Stimulated activated CD8-positive, alpha-beta memory T cell treated with anti-CD3 and anti-CD28 coated beads, Interleukin-7, amount 100 ng/mL, for 24 hours (primary cell): ENCODE measurements around the gene ZSCAN5B.
"Not testable (repeated sequence)": the region's sequence is repeated elsewhere in the genome, so short reads cannot be mapped to it uniquely, and the experiment has no call there.

ENCODE experiments used
- DNase-seq: peaks from one replicate; pipeline ENCODE4 v3.0.0-alpha.2; 2020; ENCODE audit warnings: low read depth

The ZSCAN5B gene

DNA sequence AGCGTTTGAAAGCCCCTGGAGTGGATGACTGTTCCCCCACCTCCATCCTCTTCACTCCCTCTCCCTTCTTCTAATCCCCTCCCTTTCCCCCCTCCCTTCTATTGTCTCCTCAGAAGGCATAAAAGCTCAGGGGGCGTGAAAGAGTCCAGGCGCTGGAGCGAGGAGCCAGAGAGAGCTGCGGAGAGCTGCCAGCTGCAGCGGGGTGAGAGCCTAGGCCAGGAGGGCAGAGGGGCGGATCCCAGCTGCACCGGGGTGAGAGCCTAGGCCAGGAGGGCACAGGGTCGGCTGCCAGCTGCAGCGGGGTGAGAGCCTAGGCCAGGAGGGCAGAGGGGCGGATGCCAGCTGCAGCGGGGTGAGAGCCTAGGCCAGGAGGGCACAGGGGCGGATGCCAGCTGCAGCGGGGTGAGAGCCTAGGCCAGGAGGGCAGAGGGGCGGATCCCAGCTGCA lies 21.7 kb downstream of the ZSCAN5B start, which contains the start of gene GALP:
GALP (plus strand) TSS at position 148 of the 447 bp plus-strand sequence. CDS start 1,101 bp downstream, outside the sequence.
- DNase-seq = not testable (repeated sequence)

GRCh38 chr19:56174550-56174949 lies 23.0 kb downstream of the ZSCAN5B start:
- DNase-seq = no peak

DNA sequence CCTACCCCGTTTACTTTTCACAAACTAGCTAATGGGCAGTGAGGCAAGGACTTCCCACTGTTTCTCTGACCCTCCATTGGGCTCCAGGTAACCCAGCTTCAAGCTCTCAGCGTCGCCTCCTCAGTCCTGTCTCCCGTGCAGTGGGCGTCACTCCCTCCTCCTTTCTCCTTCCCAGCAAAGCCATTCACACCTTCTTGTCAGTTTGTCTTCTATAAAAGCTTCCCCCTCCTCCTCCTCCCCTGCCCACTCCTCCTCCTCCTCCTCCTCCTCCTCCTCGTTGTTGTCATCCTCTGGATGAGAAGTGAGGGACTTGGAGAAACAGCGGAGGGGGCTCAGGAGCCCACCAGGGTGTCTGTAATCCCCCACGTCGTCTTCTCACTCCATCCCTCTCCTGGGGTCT lies 23.5 kb downstream of the ZSCAN5B start:
- no peak for DNase-seq

GRCh38 chr19:56170261-56170660 lies 27.3 kb downstream of the ZSCAN5B start:
- DNase-seq = no peak

DNA sequence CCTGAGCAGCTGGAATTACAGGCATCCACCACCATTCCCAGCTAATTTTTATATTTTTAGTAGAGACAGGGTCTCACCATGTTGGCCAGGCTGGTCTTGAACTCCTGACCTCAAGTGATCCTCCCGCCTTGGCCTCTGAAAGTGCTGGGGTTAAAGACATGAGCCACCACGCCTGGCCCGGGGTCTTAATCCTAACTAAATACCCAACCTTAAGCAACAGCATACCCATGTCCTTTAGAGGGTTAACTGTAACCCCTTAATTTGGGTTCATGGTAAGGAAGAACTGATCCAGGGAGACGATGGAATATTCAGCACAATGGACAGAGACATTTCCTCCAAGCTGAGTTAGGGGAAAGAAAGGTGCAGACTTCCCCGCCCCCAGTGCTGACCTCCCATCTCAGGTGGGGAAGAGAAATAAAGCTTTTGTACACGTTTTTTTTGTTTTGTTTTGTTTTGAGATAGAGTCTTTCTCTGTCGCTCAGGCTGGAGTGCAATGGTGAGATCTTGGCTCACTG lies 30.5 kb downstream of the ZSCAN5B start:
- DNase-seq = no peak

GRCh38 chr19:56163097-56163496 lies 34.5 kb downstream of the ZSCAN5B start:
- no peak for DNase-seq

DNA sequence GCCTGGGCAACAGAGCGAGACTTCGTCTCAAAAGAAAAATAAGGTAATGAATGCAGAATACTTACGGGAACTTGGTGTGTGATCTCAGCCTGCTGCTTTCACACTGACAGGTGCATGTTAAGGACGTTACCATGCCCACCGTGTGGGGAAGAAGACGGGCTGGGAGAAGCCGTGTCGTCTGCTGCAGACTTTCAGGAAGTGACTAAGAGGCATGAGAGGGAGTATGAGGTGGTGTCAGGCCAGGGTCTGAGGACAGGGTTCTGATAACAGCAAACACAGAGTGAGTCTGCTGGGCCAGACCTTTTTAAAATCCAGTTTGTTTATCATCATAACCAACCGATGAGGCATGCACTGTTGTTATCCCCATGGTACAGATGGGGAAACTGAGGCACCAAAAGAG lies 35.3 kb downstream of the ZSCAN5B start:
- no peak for DNase-seq

DNA sequence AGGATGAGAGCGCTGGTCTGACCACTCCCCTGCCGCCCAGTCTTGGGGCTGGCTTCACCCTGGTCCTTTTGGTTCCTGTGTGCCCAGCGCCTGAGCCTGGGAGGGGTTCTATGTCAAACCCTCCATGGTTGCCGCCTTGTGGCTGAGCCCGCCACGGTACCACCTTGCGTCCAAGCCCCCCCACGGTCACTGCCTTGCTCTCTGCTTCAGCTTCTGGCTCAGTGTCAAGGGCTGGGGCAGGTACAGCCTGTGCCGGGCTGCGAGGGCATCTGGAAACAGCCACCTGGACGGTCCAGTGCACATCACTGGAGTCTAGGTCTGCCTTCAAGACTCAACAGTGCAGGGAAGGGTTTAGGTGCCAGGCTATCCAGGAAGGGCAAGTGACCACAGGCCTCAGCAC lies 36.0 kb downstream of the ZSCAN5B start:
- no peak for DNase-seq

DNA sequence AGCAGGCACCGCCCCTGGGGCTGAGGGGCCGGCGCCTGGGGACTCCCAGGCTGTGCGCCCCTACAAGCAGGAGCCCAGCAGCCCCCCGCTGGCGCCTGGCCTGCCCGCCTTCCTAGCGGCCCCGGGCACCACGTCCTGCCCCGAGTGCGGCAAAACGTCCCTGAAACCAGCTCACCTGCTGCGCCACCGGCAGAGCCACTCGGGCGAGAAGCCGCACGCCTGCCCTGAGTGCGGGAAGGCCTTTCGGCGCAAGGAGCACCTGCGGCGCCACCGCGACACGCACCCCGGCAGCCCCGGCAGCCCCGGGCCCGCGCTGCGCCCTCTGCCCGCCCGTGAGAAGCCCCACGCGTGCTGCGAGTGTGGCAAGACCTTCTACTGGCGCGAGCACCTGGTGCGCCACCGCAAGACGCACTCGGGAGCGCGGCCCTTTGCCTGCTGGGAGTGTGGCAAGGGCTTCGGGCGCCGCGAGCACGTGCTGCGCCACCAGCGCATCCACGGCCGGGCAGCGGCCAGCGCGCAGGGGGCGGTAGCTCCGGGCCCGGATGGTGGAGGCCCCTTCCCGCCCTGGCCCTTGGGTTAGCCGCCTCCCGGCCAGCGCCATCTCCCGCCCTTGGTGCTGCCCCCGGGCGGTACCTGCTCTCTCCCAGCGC lies 37.8 kb downstream of the ZSCAN5B start:
- DNase-seq = no peak

GRCh38 chr19:56159009-56159559 lies 38.5 kb downstream of the ZSCAN5B start:
- DNase-seq = no peak

DNA sequence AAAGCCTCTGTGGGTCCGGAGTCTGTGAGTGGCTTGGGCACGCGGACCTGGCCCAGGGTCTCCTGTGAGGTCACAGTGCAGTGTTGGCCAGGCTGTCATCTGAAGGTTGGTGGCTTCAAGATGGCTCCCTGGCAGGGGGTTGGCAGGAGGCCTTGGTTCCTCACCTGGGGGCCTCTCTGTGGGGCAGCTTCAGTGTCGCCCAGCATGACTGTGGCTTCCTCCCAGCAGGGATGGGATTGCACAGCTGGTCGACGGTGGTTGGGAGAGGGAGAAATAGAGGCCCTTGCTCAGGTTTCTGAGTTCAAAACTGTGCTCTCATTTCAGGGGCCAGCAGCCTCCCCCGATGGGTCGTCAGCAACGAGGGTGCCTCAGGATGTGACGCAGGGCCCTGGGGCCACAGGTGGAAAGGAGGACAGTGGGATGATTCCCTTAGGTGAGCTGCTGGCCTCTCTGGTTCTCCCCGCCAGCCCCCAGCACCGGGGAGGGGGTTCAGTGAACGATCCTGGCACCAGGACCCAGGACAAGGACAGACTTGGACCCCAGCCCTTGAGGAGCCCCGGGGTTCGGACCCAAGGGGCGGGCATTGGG lies 39.3 kb downstream of the ZSCAN5B start:
- no peak for DNase-seq

- no peak for DNase-seq
Measured at GRCh38 chr19:56156768-56157167, 40.8 kb downstream of the ZSCAN5B start.

DNA sequence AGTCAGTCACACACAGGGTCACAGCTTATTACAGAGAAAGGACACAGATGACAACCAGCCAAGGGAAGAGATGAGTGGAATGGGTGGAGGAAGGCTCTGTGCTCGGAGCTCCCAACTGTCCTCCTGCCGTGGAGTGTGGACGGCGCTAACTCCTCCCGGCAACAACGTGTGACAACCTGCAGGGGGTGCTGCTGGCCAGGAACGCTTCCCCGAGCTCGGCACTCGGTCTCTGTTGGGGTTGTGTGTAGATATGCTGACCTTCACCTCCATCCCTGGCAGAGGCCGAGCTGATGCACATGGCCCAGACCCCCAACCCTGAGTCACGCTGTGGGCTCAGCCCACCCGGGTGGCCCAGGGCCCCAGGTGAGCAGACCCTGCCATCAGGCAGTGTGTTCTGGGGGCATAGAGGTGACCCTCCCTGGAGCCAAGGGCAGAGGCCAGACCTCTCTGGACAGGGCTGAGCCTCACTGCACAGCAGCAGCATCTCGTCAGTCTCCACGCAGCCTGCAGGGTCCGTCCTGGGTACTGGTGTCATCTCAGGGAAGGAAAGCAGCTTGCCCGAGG lies 42.4 kb downstream of the ZSCAN5B start:
- no peak for DNase-seq

DNA sequence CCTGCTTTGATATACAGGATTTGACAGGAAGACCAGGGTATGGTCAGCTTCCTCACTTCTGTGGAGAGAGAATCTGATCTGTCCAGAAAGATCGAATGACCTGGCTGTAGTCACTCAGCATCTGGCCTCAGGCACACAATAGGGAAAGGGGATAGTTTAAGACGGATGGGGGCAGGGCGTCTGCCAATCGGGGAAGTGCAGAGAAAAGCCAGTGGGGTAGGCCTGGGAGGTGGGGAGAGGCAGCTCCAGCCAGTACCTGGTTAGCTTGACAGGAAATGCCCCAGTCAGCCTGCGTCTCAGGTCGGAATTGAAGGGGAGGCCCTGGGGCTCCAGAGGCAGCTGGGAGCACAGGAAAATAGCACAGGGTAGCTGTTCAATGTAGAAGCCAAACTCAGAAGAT lies 44.1 kb downstream of the ZSCAN5B start:
- no peak for DNase-seq

DNA sequence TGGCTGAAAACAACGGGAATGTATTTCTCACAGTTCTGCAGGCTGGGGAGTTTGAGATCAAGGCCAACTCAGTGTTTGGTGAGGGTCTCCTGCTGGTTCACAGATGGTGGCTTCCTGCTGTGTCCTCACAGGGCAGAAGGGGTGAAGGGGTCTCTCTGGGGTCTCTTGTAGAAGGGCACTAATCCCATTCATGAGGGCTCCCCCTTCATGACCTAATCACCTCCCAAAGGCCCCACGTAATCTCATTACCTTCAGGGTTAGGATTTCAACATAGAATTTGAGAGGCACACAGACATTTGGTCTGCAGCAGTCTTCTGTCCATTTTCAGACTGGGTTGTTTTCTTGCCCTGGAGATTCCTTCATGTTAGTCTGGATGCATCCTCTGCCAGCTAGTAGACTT lies 44.9 kb downstream of the ZSCAN5B start:
- no peak for DNase-seq

- DNase-seq = no peak
Measured at GRCh38 chr19:56150358-56150757, 47.2 kb downstream of the ZSCAN5B start.

- no peak for DNase-seq
Measured at GRCh38 chr19:56149656-56150038, 47.9 kb downstream of the ZSCAN5B start.

DNA sequence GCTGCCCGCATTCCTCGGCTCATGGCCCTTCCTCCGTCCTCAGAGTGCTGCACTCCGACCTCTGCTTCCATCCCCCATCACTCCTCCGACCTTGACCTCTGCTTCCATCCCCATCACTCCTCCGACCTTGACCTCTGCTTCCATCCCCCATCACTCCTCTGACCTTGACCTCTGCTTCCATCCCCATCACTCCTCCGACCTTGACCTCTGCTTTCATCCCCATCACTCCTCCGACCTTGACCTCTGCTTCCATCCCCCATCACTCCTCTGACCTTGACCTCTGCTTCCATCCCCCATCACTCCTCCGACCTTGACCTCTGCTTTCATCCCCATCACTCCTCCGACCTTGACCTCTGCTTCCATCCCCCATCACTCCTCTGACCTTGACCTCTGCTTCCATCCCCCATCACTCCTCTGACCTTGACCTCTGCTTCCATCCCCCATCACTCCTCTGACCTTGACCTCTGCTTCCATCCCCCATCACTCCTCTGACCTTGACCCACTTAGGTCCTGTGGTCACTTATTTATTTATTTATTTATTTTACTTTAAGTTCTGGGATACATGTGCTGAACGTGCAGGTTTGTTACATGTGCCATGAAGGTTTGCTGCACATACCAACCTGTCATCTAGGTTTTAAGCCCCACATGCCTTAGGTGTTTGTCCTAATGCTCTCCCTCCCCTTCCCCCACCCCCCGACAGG lies 48.5 kb downstream of the ZSCAN5B start:
- DNase-seq = not testable (repeated sequence)

DNA sequence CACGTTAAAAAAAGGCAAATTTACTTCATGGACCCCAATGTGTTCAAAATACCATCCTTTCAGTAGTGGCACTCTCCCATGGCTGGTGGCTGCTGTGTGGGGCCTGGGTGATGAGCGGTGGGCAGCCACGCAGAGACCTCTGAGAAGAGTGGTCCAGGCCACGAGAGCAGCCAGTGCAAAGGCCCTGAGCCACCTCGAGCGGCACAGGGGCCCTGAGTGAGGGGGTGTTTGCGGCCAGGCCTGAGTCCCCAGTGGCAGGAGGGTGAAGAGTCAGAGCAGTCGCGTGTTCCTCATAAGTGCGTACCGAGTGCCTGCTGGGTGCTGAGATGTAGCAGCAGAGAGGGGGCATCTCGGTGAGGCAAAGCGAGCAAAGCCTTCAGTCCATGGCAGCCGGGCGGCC lies 49.5 kb downstream of the ZSCAN5B start:
- no peak for DNase-seq

- no peak for DNase-seq
Measured at GRCh38 chr19:56147307-56147706, 50.3 kb downstream of the ZSCAN5B start.

- DNase-seq = no peak
Measured at GRCh38 chr19:56146904-56147303, 50.7 kb downstream of the ZSCAN5B start.

DNA sequence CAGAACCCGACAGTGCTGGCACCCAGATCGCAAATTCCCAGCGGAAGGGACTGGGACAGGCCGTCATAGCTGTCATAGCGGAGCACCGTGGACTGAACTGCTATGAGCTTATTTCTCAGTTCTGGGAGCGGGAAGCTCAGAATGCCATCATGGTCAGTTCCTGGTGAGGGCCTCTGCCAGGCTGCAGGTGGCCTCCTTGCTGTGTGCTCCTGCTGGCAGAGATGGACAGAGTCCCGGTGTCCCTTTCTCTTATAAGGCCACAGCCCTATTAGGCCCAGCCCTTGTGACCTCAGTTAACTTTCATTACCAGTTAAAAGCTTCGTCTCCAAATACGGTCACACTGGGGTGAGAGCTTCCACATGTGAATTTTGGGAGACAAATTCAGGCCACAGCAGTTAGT lies 51.9 kb downstream of the ZSCAN5B start:
- DNase-seq = no peak
